ENCODE results near the gene TRIM28. TPM values are rescaled to one million over a fixed set of nuclear protein-coding genes. Genes with fewer than 3 reads are reported as not detected.

The TRIM28 gene
- polyA plus RNA-seq, 1 donor from 2014 or later, result 256 TPM

GRCh38 chr19:58519355-58520256 is 24.3 kb upstream of the TRIM28 start, which contains the start of gene ZBTB45 (continued):
- peak; percentile 76 for TF ChIP-seq RAD21 (conservative IDR thresholded peaks at IDR 0.05)
- peak; percentile 92 for TF ChIP-seq TAF1 (IDR thresholded peaks at IDR 0.05; ENCODE audit: low read depth)
- TF ChIP-seq SMC3 (conservative IDR thresholded peaks at IDR 0.05; ENCODE audit: poor library complexity), result peak; percentile 59
- TF ChIP-seq POLR2AphosphoS5 (IDR thresholded peaks at IDR 0.05), result peak; percentile 88

- Histone ChIP-seq H3K9me2 (ENCODE audit: insufficient read depth, low read length) (no peaks in the 10 kb centered on the region), H4K20me1 (ENCODE audit: insufficient read depth) (no peaks in the 10 kb centered on the region), H3F3A (ENCODE audit: insufficient read depth, low read length, poor library complexity, severe bottlenecking) (peaks cover 7% of the 10 kb centered on the region), H3K4me2 (ENCODE audit: low read length) (peak overlapping the region; percentile 78), H2AFZ (ENCODE audit: low read depth, low read length) (peak overlapping the region; percentile 66), H3K9ac (ENCODE audit: low read length) (peak overlapping the region; percentile 97), H3K4me3 (ENCODE audit: low read length) (peak overlapping the region; percentile 92), H3K27ac (ENCODE audit: low read length) (peak overlapping the region; percentile 95), H3K27me3 (ENCODE audit: insufficient read depth, low read depth, low read length) (no peaks in the 10 kb centered on the region), H3K79me2 (replicated peaks; ENCODE audit: insufficient read depth, low read length) (peaks cover 13% of the 10 kb centered on the region), H3K36me3 (ENCODE audit: insufficient read depth, low read length) (no peaks in the 10 kb centered on the region), H3K9me3 (ENCODE audit: low read length) (no peaks in the 10 kb centered on the region)
- no peak for TF ChIP-seq SMC3 (conservative IDR thresholded peaks at IDR 0.05; ENCODE audit: poor library complexity)
- TF ChIP-seq TAF1 (IDR thresholded peaks at IDR 0.05; ENCODE audit: low read depth), result no peak
- no peak for TF ChIP-seq EP300 (conservative IDR thresholded peaks at IDR 0.05; ENCODE audit: poor library complexity, severe bottlenecking)
- no peak for TF ChIP-seq MXI1 (conservative IDR thresholded peaks at IDR 0.05; ENCODE audit: poor library complexity, severe bottlenecking)
- no peak for TF ChIP-seq EZH2 (IDR thresholded peaks at IDR 0.05; ENCODE audit: borderline replicate concordance, insufficient read depth, low read length, poor library complexity, severe bottlenecking)
- no peak for TF ChIP-seq CTCF (IDR thresholded peaks at IDR 0.05; ENCODE audit: poor library complexity, severe bottlenecking)
- no peak for TF ChIP-seq REST (IDR thresholded peaks at IDR 0.05; ENCODE audit: borderline replicate concordance)
- TF ChIP-seq POLR2AphosphoS5 (IDR thresholded peaks at IDR 0.05), result no peak
- TF ChIP-seq RAD21 (conservative IDR thresholded peaks at IDR 0.05), result no peak
Observed at GRCh38 chr19:58520257-58520599, 23.6 kb upstream of the TRIM28 start.

- Histone ChIP-seq H3K9me2 (ENCODE audit: insufficient read depth, low read length) (no peaks in the 10 kb centered on the region), H3K4me3 (ENCODE audit: low read length) (no peak overlapping the region), H3K36me3 (ENCODE audit: insufficient read depth, low read length) (no peaks in the 10 kb centered on the region), H2AFZ (ENCODE audit: low read depth, low read length) (no peak overlapping the region), H3K79me2 (replicated peaks; ENCODE audit: insufficient read depth, low read length) (peaks cover 13% of the 10 kb centered on the region), H3K9ac (ENCODE audit: low read length) (no peak overlapping the region), H3K9me3 (ENCODE audit: low read length) (no peaks in the 10 kb centered on the region), H3K27me3 (ENCODE audit: insufficient read depth, low read depth, low read length) (no peaks in the 10 kb centered on the region), H3K27ac (ENCODE audit: low read length) (no peak overlapping the region), H4K20me1 (ENCODE audit: insufficient read depth) (no peaks in the 10 kb centered on the region), H3F3A (ENCODE audit: insufficient read depth, low read length, poor library complexity, severe bottlenecking) (peaks cover 7% of the 10 kb centered on the region), H3K4me2 (ENCODE audit: low read length) (no peak overlapping the region)
- no peak for TF ChIP-seq MXI1 (conservative IDR thresholded peaks at IDR 0.05; ENCODE audit: poor library complexity, severe bottlenecking)
- TF ChIP-seq RAD21 (conservative IDR thresholded peaks at IDR 0.05), result no peak
- no peak for TF ChIP-seq EP300 (conservative IDR thresholded peaks at IDR 0.05; ENCODE audit: poor library complexity, severe bottlenecking)
- TF ChIP-seq REST (IDR thresholded peaks at IDR 0.05; ENCODE audit: borderline replicate concordance), result no peak
- TF ChIP-seq EZH2 (IDR thresholded peaks at IDR 0.05; ENCODE audit: borderline replicate concordance, insufficient read depth, low read length, poor library complexity, severe bottlenecking), result no peak
- no peak for TF ChIP-seq SMC3 (conservative IDR thresholded peaks at IDR 0.05; ENCODE audit: poor library complexity)
- no peak for TF ChIP-seq POLR2AphosphoS5 (IDR thresholded peaks at IDR 0.05)
- TF ChIP-seq CTCF (IDR thresholded peaks at IDR 0.05; ENCODE audit: poor library complexity, severe bottlenecking), result no peak
Observed at GRCh38 chr19:58521651-58522050, 22.2 kb upstream of the TRIM28 start.
